ACC112 (cell line): Measurements from ENCODE around the gene STAC2.
"Not testable (repeated sequence)": the region's sequence is repeated elsewhere in the genome, so short reads cannot be mapped to it uniquely, and the experiment has no call there.

ENCODE experiments used
- H2AFZ ChIP-seq: fragments of 200-600 bp; sonication (generic); one replicate; pipeline ENCODE4 v1.6.0; 2017; ENCODE audit warnings: antibody characterized with exemption, low read length; ENCODE audit not compliant: unreplicated experiment
- H3K27ac ChIP-seq: fragments of 200-600 bp; sonication (generic); 2 replicates; pipeline ENCODE4 v1.5.1; 2014; ENCODE audit warnings: low read depth, mild to moderate bottlenecking, antibody characterized with exemption, low read length, moderate library complexity
- H3K27me3 ChIP-seq: fragments of 200-600 bp; sonication (generic); 2 replicates; pipeline ENCODE4 v1.6.1; 2014; ENCODE audit warnings: mild to moderate bottlenecking, antibody characterized with exemption, low read length, moderate library complexity, mixed read lengths; ENCODE audit not compliant: insufficient read depth
- H3K36me3 ChIP-seq: fragments of 200-600 bp; sonication (generic); 2 replicates; pipeline ENCODE4 v1.6.1; 2016; ENCODE audit warnings: mild to moderate bottlenecking, antibody characterized with exemption, low read length, moderate library complexity, mixed read lengths; ENCODE audit not compliant: insufficient read depth
- H3K4me1 ChIP-seq: fragments of 200-600 bp; sonication (generic); one replicate; pipeline ENCODE4 v1.6.1; 2016; ENCODE audit warnings: low read length, mixed read lengths; ENCODE audit not compliant: insufficient read depth, unreplicated experiment, control insufficient read depth
- H3K4me3 ChIP-seq: fragments of 200-600 bp; sonication (generic); 2 replicates; pipeline ENCODE4 v1.5.1; 2014; ENCODE audit warnings: mild to moderate bottlenecking, low read depth, low read length
- H3K79me2 ChIP-seq: fragments of 200-600 bp; sonication (generic); one replicate; pipeline ENCODE4 v1.6.0; 2016; ENCODE audit warnings: low read length; ENCODE audit not compliant: control insufficient read depth, unreplicated experiment, insufficient read depth

The STAC2 gene

GRCh38 chr17:39170558-39170957 lies 55.2 kb downstream of the STAC2 start:
- Histone ChIP-seq H3K27me3 (peaks cover 16% of the 10 kb centered on the region), H3K4me1 (peaks cover 2% of the 10 kb centered on the region), H2AFZ (no peak overlapping the region), H3K27ac (no peak overlapping the region), H3K36me3 (no peaks in the 10 kb centered on the region), H3K79me2 (no peaks in the 10 kb centered on the region), H3K4me3 (no peak overlapping the region)

DNA sequence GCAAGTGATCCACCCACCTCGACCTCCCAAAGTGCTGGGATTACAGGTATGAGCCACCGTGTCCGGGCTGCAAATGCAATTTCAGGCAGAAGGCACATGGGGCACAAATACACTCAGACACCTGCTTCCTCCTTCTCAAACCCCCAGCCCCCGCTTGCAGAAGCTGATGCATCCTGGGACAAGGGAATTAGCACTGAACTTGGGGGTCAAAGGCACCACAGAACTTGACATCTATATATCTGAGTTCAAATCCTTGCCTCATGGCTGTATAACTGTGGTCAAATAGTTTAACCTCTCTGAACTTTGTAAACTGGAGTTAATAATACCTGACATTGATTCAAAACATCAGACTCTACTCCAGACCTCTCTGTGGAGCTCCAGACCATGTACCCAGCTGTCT lies 55.6 kb downstream of the STAC2 start:
- Histone ChIP-seq H3K27me3 (peaks cover 21% of the 10 kb centered on the region), H3K4me3 (no peak overlapping the region), H3K36me3 (no peaks in the 10 kb centered on the region), H3K27ac (no peak overlapping the region), H3K4me1 (no peaks in the 10 kb centered on the region), H3K79me2 (no peaks in the 10 kb centered on the region), H2AFZ (no peak overlapping the region)

DNA sequence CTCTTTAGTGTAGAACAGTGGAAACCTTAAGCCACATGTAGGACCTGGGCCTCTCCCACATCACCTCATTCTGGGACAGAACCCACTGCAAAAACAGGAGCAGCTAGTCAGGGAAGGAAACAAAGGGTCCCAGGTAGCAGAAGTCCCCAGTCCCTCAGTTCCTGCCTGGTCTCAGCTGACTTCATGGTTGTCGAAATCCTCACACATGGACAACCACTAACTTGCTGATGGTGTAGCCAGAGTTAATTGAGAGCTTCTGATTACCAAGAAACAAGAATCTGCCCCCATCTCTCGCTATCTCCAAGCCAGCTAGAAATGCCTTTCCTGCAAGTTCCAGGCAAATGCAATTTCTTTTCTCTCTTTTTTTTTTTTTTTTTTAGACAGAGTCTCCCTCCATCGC lies 56.2 kb downstream of the STAC2 start:
- Histone ChIP-seq H3K79me2 (no peaks in the 10 kb centered on the region), H3K4me1 (no peaks in the 10 kb centered on the region), H2AFZ (no peak overlapping the region), H3K4me3 (no peak overlapping the region), H3K36me3 (no peaks in the 10 kb centered on the region), H3K27ac (no peak overlapping the region), H3K27me3 (peaks cover 23% of the 10 kb centered on the region)

GRCh38 chr17:39169101-39169500 lies 56.6 kb downstream of the STAC2 start:
- Histone ChIP-seq H2AFZ (no peak overlapping the region), H3K27me3 (peaks cover 23% of the 10 kb centered on the region), H3K79me2 (no peaks in the 10 kb centered on the region), H3K27ac (no peak overlapping the region), H3K4me1 (no peaks in the 10 kb centered on the region), H3K36me3 (no peaks in the 10 kb centered on the region), H3K4me3 (no peak overlapping the region)

DNA sequence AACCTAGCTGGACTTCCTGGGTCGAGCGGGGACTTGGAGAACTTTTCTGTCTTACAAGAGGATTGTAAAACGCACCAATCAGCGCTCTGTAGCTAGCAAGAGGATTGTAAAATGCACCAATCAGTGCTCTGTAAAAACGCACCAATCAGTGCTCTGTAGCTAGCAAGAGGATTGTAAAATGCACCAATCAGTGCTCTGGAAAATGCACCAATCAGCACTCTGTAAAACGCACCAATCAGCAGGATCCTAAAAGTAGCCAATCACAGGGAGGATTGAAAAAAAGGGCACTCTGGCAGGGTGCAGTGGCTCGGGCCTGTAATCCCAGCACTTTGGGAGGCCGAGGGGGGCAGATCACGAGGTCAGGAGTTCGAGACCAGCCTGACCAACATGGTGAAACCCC lies 57.2 kb downstream of the STAC2 start:
- not testable (repeated sequence) for H3K27ac ChIP-seq, H3K36me3 ChIP-seq, H3K4me1 ChIP-seq, H3K79me2 ChIP-seq, H2AFZ ChIP-seq, H3K4me3 ChIP-seq
- H3K27me3 ChIP-seq, result peaks cover 23% of the 10 kb centered on the region

- no peaks in the 10 kb centered on the region for H3K79me2 ChIP-seq
- peaks cover 23% of the 10 kb centered on the region for H3K27me3 ChIP-seq
- no peaks in the 10 kb centered on the region for H3K4me1 ChIP-seq
- H3K27ac ChIP-seq, result no peak overlapping the region
- H3K4me3 ChIP-seq, result no peak overlapping the region
- no peaks in the 10 kb centered on the region for H3K36me3 ChIP-seq
- no peak overlapping the region for H2AFZ ChIP-seq
These were observed 58.3 kb downstream of the STAC2 start for GRCh38 chr17:39167476-39167875.

- Histone ChIP-seq H2AFZ (no peak overlapping the region), H3K27me3 (peaks cover 23% of the 10 kb centered on the region), H3K4me1 (no peaks in the 10 kb centered on the region), H3K27ac (no peak overlapping the region), H3K79me2 (no peaks in the 10 kb centered on the region), H3K36me3 (no peaks in the 10 kb centered on the region), H3K4me3 (no peak overlapping the region)
These were observed 59.1 kb downstream of the STAC2 start for GRCh38 chr17:39166437-39167335.

DNA sequence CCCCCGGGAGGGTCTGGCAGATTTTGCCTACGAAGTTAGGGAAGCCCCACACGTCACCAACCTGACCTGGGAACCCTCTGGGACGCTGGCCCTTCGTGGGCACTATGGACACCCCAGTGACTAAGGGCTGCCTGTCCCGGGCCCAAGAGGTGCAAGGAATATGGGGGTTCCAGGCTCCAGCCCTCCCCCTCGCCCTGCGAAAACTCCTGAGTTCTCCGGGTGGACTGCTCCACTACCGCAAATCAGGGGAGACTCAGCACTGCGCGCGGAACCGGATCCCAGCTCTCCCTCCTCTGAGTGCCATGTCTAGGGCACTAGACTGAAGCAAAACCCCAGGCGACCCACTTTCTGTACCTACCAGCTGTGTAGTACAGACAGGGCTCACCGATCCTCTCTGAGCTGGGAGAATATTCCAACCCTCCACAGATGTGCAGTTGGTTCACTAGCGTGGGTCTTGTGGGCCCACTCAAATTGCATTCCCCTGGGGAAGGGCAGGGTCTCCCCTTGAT lies 59.9 kb downstream of the STAC2 start, which contains the start of gene ARL5C:
Gene ARL5C, minus strand, starts transcription at position 321 of the 509 bp plus-strand sequence. CDS start 401 bp downstream, outside the sequence.
- H3K27me3 ChIP-seq, result peaks cover 23% of the 10 kb centered on the region
- H2AFZ ChIP-seq, result peak within 1 kb of the TSS; percentile 60
- H3K36me3 ChIP-seq, result no peaks in the 10 kb centered on the region
- no peak within 1 kb of the TSS for H3K27ac ChIP-seq
- peak within 1 kb of the TSS; percentile 75 for H3K4me3 ChIP-seq
- no peaks in the 10 kb centered on the region for H3K4me1 ChIP-seq
- H3K79me2 ChIP-seq, result no peaks in the 10 kb centered on the region

- H3K79me2 ChIP-seq, result no peaks in the 10 kb centered on the region
- H3K36me3 ChIP-seq, result no peaks in the 10 kb centered on the region
- H3K27ac ChIP-seq, result no peak overlapping the region
- H3K27me3 ChIP-seq, result peaks cover 23% of the 10 kb centered on the region
- H2AFZ ChIP-seq, result peak overlapping the region; percentile 60
- H3K4me1 ChIP-seq, result no peaks in the 10 kb centered on the region
- peak overlapping the region; percentile 75 for H3K4me3 ChIP-seq
These were observed 60.4 kb downstream of the STAC2 start for GRCh38 chr17:39165178-39165840.

DNA sequence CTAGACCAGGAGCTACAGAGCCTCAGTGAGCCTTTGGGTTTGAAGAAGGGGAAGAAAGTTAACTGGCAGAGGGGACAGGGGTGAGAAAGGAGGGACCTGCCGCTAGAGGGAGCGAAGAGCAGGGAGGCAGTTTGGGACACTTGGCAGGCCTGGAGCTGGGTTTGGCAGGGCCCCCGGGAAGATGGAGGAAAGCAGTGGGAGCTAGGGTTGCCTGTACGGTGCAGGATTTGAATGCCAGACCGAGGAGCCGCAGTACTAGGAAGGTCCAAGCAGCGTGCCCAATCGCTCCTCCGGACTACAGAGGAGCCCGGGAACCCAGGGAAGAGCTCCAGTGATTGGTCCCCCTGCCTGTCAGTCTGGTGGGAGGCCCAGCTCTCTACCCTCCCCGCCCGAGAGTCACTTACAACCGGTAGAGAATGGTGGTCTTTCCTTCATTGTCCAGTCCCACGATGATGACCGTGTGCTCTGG lies 61.0 kb downstream of the STAC2 start:
- no peaks in the 10 kb centered on the region for H3K79me2 ChIP-seq
- H3K36me3 ChIP-seq, result no peaks in the 10 kb centered on the region
- H3K4me1 ChIP-seq, result no peaks in the 10 kb centered on the region
- H3K4me3 ChIP-seq, result peak overlapping the region; percentile 75
- no peak overlapping the region for H3K27ac ChIP-seq
- peak overlapping the region; percentile 60 for H2AFZ ChIP-seq
- H3K27me3 ChIP-seq, result peaks cover 23% of the 10 kb centered on the region
